DND-41 (cell line): ENCODE measurements around the gene RABGAP1L.

ENCODE experiments used
- EZH2 ChIP-seq: IDR thresholded peaks from 3 replicates; pipeline ENCODE4 v1.6.1; 2012; ENCODE audit warnings: borderline replicate concordance, low read depth, mild to moderate bottlenecking, moderate library complexity, low read length, inconsistent platforms; ENCODE audit not compliant: severe bottlenecking
- TF ChIP-seq, protein P1 (sequence below): IDR thresholded peaks from 2 replicates; pipeline ENCODE4 v1.5.1; 2012; ENCODE audit warnings: borderline replicate concordance, low read length, moderate library complexity, mild to moderate bottlenecking; ENCODE audit not compliant: poor library complexity, severe bottlenecking; ENCODE audit errors: extremely low read depth

DNA sequence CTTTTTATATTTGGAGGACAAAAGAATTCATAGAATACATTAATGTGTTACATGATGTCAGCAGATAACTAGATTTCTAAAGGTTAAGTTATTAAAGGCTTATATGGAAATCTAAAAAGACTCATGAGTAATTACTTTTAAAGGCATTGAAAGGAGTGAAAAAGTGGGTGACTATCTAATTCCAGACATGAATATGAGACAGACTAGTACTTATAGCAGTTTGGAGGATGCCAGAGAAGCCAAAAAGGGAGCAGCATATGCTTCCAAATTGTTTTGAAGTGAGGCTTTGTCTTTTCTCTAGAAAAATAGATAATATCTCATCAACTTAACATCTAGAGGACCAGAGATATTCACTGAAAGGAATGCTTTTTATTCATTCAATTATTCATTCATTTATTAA is 564.9 kb downstream of the RABGAP1L start:
- TF ChIP-seq, protein P1, sequence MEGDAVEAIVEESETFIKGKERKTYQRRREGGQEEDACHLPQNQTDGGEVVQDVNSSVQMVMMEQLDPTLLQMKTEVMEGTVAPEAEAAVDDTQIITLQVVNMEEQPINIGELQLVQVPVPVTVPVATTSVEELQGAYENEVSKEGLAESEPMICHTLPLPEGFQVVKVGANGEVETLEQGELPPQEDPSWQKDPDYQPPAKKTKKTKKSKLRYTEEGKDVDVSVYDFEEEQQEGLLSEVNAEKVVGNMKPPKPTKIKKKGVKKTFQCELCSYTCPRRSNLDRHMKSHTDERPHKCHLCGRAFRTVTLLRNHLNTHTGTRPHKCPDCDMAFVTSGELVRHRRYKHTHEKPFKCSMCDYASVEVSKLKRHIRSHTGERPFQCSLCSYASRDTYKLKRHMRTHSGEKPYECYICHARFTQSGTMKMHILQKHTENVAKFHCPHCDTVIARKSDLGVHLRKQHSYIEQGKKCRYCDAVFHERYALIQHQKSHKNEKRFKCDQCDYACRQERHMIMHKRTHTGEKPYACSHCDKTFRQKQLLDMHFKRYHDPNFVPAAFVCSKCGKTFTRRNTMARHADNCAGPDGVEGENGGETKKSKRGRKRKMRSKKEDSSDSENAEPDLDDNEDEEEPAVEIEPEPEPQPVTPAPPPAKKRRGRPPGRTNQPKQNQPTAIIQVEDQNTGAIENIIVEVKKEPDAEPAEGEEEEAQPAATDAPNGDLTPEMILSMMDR: no peak
- no peak for TF ChIP-seq EZH2
